ENCODE measurements around the gene MBD6. TPM values are rescaled to one million over a fixed set of nuclear protein-coding genes. Genes with fewer than 3 reads are reported as not detected.

MBD6 gene
- total RNA-seq, 3 donors from 2014 or later: 12.6 to 26.1 (median 19.7) TPM

DNA sequence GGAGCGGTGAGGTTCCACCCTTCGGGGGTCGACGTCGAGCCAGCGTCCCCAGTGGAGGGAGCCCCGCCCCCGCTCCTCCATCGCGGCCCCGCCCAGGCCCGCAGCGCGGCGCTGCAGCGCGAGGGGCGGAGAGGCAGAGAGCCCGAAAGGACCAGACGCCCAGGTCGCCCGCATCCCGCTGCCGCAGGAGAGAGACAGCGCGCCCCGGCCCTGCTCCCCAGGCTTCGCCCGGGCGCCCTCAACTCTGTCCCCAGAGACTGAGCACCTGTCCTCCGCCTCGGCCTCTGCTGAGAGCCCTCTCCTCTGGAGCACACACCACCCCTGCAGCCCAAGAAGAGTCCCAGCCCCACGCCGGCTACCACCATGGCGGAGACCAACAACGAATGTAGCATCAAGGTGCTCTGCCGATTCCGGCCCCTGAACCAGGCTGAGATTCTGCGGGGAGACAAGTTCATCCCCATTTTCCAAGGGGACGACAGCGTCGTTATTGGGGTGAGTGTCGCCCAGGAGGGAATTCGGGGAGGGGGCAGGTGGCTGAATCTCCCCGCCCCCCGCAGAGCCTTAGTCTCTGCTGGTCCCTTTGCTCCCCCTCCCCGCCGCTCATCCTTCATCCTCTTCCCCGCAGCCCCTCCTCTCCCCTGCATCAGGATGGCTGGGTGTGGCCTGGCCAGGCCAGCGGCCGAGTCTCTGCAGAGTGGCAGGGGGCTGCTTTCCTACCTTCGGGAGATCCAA, 27.5 kb downstream of the MBD6 start, which contains the start of gene KIF5A:
Gene KIF5A (plus strand): TSS at position 136 of the 732 bp plus-strand sequence. CDS start 228 bp downstream, at position 364.
- Histone ChIP-seq H3K4me1 (peaks cover 6 to 7% of the 10 kb centered on the region in 2 donors), H3K36me3 (no peaks in the 10 kb centered on the region), H3K27ac (no peak within 1 kb of the TSS), H3K9me3 (no peaks in the 10 kb centered on the region), H3K27me3 (peaks cover 0 to 11% of the 10 kb centered on the region in 2 donors), H3K4me3 (peak within 1 kb of the TSS; percentile 16 to 74 (median 53))
- TF ChIP-seq POLR2AphosphoS5 (IDR thresholded peaks at IDR 0.05) (no peak), POLR2A (IDR thresholded peaks at IDR 0.05) (no peak)
- TF ChIP-seq, protein P1, sequence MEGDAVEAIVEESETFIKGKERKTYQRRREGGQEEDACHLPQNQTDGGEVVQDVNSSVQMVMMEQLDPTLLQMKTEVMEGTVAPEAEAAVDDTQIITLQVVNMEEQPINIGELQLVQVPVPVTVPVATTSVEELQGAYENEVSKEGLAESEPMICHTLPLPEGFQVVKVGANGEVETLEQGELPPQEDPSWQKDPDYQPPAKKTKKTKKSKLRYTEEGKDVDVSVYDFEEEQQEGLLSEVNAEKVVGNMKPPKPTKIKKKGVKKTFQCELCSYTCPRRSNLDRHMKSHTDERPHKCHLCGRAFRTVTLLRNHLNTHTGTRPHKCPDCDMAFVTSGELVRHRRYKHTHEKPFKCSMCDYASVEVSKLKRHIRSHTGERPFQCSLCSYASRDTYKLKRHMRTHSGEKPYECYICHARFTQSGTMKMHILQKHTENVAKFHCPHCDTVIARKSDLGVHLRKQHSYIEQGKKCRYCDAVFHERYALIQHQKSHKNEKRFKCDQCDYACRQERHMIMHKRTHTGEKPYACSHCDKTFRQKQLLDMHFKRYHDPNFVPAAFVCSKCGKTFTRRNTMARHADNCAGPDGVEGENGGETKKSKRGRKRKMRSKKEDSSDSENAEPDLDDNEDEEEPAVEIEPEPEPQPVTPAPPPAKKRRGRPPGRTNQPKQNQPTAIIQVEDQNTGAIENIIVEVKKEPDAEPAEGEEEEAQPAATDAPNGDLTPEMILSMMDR (IDR thresholded peaks at IDR 0.05): no peak
- intact Hi-C loops (cut with DNase I; ENCODE audit: low total_unique reads): no loop called here
- DNase-seq (ENCODE audit: low spot score in 2 of 2): no peak

DNA sequence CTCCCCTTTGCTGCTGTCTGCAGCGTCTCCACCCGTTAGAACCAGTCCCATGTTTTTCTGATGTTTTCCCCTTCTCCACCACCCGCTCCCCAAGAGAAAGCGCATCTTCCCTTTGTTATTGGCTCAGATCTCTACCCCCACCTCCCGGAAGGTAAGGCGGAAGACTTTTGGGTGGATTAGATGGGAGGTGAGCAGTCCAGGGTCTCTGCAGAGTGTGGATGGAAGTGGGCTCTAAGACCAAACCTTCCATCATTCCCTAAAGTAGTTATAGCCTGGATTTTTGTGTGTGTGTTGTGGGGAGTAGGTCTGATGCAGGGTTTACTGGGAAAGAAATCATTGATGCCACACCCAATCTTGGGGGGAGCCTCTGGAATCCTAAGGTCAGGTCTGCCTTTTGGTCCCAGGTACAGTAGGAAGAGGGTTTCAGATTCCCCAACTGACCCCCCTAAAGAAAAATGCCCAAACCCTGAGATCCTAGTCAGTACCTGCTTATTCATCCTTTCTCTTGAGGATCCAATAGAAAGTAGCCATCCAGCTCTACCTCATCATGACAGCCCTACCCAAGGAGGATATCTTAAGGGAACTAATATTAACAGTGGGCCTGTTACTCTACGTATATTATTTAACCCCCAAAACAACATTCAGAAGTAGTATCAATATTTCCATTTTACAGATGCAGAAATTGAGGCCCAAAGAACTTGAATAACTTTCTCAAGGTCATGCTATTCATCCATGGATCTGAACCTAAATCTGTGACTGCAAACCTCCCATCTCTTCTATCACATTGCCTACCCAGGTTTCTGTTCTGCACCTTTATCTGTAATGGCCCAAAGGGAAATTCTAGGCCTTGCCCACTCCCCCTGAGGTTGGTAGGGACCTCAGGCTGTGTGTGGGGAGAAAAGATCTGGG, 28.3 kb downstream of the MBD6 start:
- H3K27me3 ChIP-seq: peaks cover 0 to 11% of the 10 kb centered on the region in 2 donors
- H3K9me3 ChIP-seq: no peaks in the 10 kb centered on the region
- intact Hi-C loops (cut with DNase I; ENCODE audit: low total_unique reads): no loop called here
- peaks cover 2 to 3% of the 10 kb centered on the region in 2 donors for H3K4me1 ChIP-seq
- H3K27ac ChIP-seq: no peak overlapping the region
- no peaks in the 10 kb centered on the region for H3K36me3 ChIP-seq
- no peak for DNase-seq (ENCODE audit: low spot score in 2 of 2)
- TF ChIP-seq POLR2AphosphoS5 (IDR thresholded peaks at IDR 0.05) (no peak), POLR2A (IDR thresholded peaks at IDR 0.05) (no peak)
- TF ChIP-seq, protein P1 (IDR thresholded peaks at IDR 0.05): no peak
- H3K4me3 ChIP-seq: peak overlapping the region in 2 of 3 donors; percentile 53 to 74

DNA sequence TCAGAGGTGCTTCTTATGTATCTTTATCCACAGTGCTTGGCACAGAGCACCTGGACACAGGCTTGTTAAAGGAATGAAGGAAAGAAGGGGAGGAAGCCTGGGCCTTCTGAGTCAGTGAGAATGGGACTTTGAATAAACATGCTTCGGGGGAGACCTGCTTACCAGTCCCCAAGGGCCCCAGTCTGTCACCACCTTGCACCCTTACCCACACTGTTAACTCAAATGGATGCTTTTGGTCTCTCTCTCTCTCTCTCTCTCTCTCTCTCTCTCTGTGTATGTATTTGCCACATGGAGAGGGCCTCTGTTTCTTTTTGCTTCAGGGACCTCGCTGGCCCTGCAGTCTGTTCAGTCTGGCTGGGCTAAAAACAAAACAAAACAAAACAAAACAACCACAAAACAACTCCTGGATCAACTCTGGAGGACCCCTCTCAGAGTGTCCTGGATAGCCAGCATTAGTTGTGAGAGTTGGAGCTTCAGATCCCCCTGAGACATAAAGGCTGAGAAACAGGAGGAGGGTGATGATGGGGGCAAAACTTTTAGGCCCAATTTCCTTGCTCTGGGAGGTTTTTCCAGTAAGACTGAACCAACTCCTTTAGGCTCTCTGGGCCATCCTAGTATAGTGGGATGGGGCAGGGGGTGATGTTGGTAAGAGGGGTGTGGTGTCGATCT, 29.1 kb downstream of the MBD6 start:
- H3K27me3 ChIP-seq: peaks cover 0 to 11% of the 10 kb centered on the region in 2 donors
- no peak overlapping the region for H3K27ac ChIP-seq
- no peaks in the 10 kb centered on the region for H3K4me1 ChIP-seq
- H3K4me3 ChIP-seq: no peak overlapping the region
- H3K9me3 ChIP-seq: no peaks in the 10 kb centered on the region
- no peak for DNase-seq (ENCODE audit: low spot score in 2 of 2)
- intact Hi-C loops (cut with DNase I; ENCODE audit: low total_unique reads): no loop called here
- TF ChIP-seq POLR2A (IDR thresholded peaks at IDR 0.05) (no peak), POLR2AphosphoS5 (IDR thresholded peaks at IDR 0.05) (no peak)
- TF ChIP-seq, protein P1 (IDR thresholded peaks at IDR 0.05): no peak
- no peaks in the 10 kb centered on the region for H3K36me3 ChIP-seq

DNA sequence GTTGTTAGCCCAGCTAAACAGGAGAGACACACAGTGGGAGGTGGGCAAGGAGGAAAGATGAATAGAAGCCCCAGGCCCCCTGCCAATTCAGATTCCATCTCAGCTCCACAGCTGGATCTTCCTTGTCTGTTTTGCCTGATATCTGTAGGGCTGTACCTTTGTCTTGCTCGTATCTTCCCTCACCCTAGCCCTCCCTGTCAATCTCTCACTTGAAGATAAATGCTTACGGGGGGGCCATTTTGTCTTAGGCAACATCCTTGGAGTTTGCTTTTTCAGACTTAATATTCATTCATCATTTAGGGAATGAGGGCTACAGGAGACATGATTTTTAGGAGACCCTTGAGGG, 29.7 kb downstream of the MBD6 start:
- no peak overlapping the region for H3K4me3 ChIP-seq
- no peaks in the 10 kb centered on the region for H3K4me1 ChIP-seq
- intact Hi-C loops (cut with DNase I; ENCODE audit: low total_unique reads): no loop called here
- no peak overlapping the region for H3K27ac ChIP-seq
- no peak for TF ChIP-seq POLR2AphosphoS5 (IDR thresholded peaks at IDR 0.05)
- TF ChIP-seq, protein P1 (IDR thresholded peaks at IDR 0.05): no peak
- TF ChIP-seq POLR2A (IDR thresholded peaks at IDR 0.05): no peak
- H3K9me3 ChIP-seq: no peaks in the 10 kb centered on the region
- no peak for DNase-seq (ENCODE audit: low spot score in 2 of 2)
- H3K36me3 ChIP-seq: no peaks in the 10 kb centered on the region
- peaks cover 0 to 11% of the 10 kb centered on the region in 2 donors for H3K27me3 ChIP-seq
